IMR-90 (cell line): Measurements from ENCODE around the gene FAHD1. TPM values are rescaled to one million over a fixed set of nuclear protein-coding genes. Genes with fewer than 3 reads are reported as not detected.
A peak's percentile ranks its signal among the peaks of the same experiment; 100 is the strongest.

Experiments used
- ATAC-seq: fragments of 200-7000 bp; cut with Tn5 transposase; 2 replicates; pipeline ENCODE4 v1.9.1; 2020; ENCODE audit warnings: low read depth, mild to moderate bottlenecking, moderate library complexity
- BruUV-seq: library from RNA; stranded (reverse); fragments of 400-500 nt; replicated peaks from 2 replicates; lab custom pipeline; 2021; lab: Mats Ljungman, UMichigan
- CTCF ChIA-PET: fragments of 300-600 bp; formaldehyde crosslinking; extraction: SDS; loops from one replicate; lab custom pipeline; 2021; ENCODE audit warnings: antibody characterized with exemption; lab: Yijun Ruan, JAX
- POLR2A ChIA-PET: fragments of 300-600 bp; sonication (Branson Sonifier 250); formaldehyde crosslinking; loops from one replicate; lab custom pipeline; 2022; ENCODE audit warnings: antibody characterized with exemption; ENCODE audit not compliant: unreplicated experiment; lab: Charles Lee
- DNase-seq: peaks from one replicate; pipeline ENCODE4 v3.0.0; 2013
- H2AFZ ChIP-seq: replicated peaks from 2 replicates; pipeline ENCODE3; 2013; ENCODE audit warnings: low read length, mild to moderate bottlenecking; ENCODE audit not compliant: poor library complexity
- H2AK5ac ChIP-seq: 2 replicates; pipeline ENCODE4 v1.6.1; 2013; ENCODE audit warnings: low read depth, low read length, inconsistent platforms
- H2AK9ac ChIP-seq: replicated peaks from 2 replicates; pipeline ENCODE3; 2013; ENCODE audit warnings: mild to moderate bottlenecking, low read depth, low read length, moderate library complexity; ENCODE audit not compliant: poor library complexity
- H2BK120ac ChIP-seq: 2 replicates; pipeline ENCODE4 v1.6.1; 2013; ENCODE audit warnings: low read depth, low read length, inconsistent platforms
- H2BK15ac ChIP-seq: 3 replicates; pipeline ENCODE4 v1.6.1; 2013; ENCODE audit warnings: low read depth, low read length, inconsistent platforms
- H2BK20ac ChIP-seq: 2 replicates; pipeline ENCODE4 v1.6.1; 2013; ENCODE audit warnings: low read depth, mild to moderate bottlenecking, inconsistent platforms, low read length, moderate library complexity
- H2BK5ac ChIP-seq: 2 replicates; pipeline ENCODE4 v1.6.1; 2013; ENCODE audit warnings: mild to moderate bottlenecking, low read depth, low read length, inconsistent platforms; ENCODE audit not compliant: poor library complexity, severe bottlenecking
- H3K14ac ChIP-seq: replicated peaks from 2 replicates; pipeline ENCODE4 v1.6.1; 2013; ENCODE audit warnings: low read depth, low read length, inconsistent platforms
- H3K18ac ChIP-seq: 2 replicates; pipeline ENCODE4 v1.6.1; 2013; ENCODE audit warnings: low read depth, low read length, control low read depth
- H3K23ac ChIP-seq: 2 replicates; pipeline ENCODE4 v1.6.1; 2013; ENCODE audit warnings: low read depth, low read length, inconsistent platforms
- H3K27ac ChIP-seq: 2 replicates; pipeline ENCODE4 v1.5.1; 2013; ENCODE audit warnings: mild to moderate bottlenecking, control low read depth, low read length; ENCODE audit not compliant: insufficient read depth
- H3K27me3 ChIP-seq: 2 replicates; pipeline ENCODE4 v1.6.1; 2013; ENCODE audit warnings: low read length; ENCODE audit not compliant: control insufficient read depth, insufficient read depth
- H3K36me3 ChIP-seq: 2 replicates; pipeline ENCODE4 v1.6.1; 2013; ENCODE audit warnings: low read length, mixed read lengths; ENCODE audit not compliant: control insufficient read depth, insufficient read depth
- H3K4ac ChIP-seq: 2 replicates; pipeline ENCODE4 v1.6.1; 2013; ENCODE audit warnings: low read depth, low read length, inconsistent platforms
- H3K4me1 ChIP-seq: 2 replicates; pipeline ENCODE4 v1.6.1; 2013; ENCODE audit warnings: low read length, mixed read lengths; ENCODE audit not compliant: control insufficient read depth, insufficient read depth
- H3K4me2 ChIP-seq: 2 replicates; pipeline ENCODE4 v1.6.1; 2013; ENCODE audit warnings: low read depth, mild to moderate bottlenecking, control low read depth, low read length, moderate library complexity
- H3K4me3 ChIP-seq: 2 replicates; pipeline ENCODE4 v1.5.1; 2013; ENCODE audit warnings: low read depth, mild to moderate bottlenecking, control low read depth, low read length, moderate library complexity; ENCODE audit not compliant: insufficient read depth
- H3K56ac ChIP-seq: 2 replicates; pipeline ENCODE4 v1.6.1; 2013; ENCODE audit warnings: low read length, inconsistent platforms; ENCODE audit not compliant: insufficient read depth; ENCODE audit errors: extremely low read depth
- H3K79me1 ChIP-seq, 2 experiments: 2 replicates each; pipeline ENCODE4 v1.6.1; 2013; ENCODE audit warnings: low read length in 2 of 2, inconsistent platforms in 1 of 2, low read depth in 1 of 2
- H3K9ac ChIP-seq: 2 replicates; pipeline ENCODE4 v1.6.1; 2013; ENCODE audit warnings: low read depth, low read length, control low read depth
- H3K9me1 ChIP-seq: 2 replicates; pipeline ENCODE4 v1.6.1; 2013; ENCODE audit warnings: low read length, inconsistent platforms; ENCODE audit not compliant: insufficient read depth
- H3K9me3 ChIP-seq: 2 replicates; pipeline ENCODE4 v1.6.1; 2013; ENCODE audit warnings: low read length; ENCODE audit not compliant: control insufficient read depth, insufficient read depth
- H4K20me1 ChIP-seq: 2 replicates; pipeline ENCODE4 v1.6.1; 2013; ENCODE audit warnings: low read length, inconsistent platforms; ENCODE audit not compliant: insufficient read depth
- H4K5ac ChIP-seq: 2 replicates; pipeline ENCODE4 v1.6.1; 2013; ENCODE audit warnings: mild to moderate bottlenecking, low read depth, low read length, control low read depth
- H4K8ac ChIP-seq, 2 experiments: 2 replicates each; pipeline ENCODE4 v1.6.1; 2013; ENCODE audit warnings: low read depth in 2 of 2, low read length in 2 of 2, control low read depth in 1 of 2, inconsistent platforms in 1 of 2
- H4K91ac ChIP-seq: 2 replicates; pipeline ENCODE4 v1.6.1; 2013; ENCODE audit warnings: low read depth, low read length, inconsistent platforms; ENCODE audit not compliant: insufficient read depth
- CEBPB ChIP-seq: IDR thresholded peaks from 2 replicates; pipeline ENCODE4 v1.6.1; 2012; ENCODE audit warnings: low read depth, low read length, improper control_type of control experiment
- CTCF ChIP-seq: conservative IDR thresholded peaks from 2 replicates; pipeline ENCODE4 v1.5.1; 2012; ENCODE audit warnings: mild to moderate bottlenecking, low read depth, low read length, improper control_type of control experiment
- MXI1 ChIP-seq: IDR thresholded peaks from 2 replicates; pipeline ENCODE4 v1.6.1; 2012; ENCODE audit warnings: low read depth, mild to moderate bottlenecking, low read length, moderate library complexity, borderline replicate concordance
- RCOR1 ChIP-seq: IDR thresholded peaks from 2 replicates; pipeline ENCODE4 v1.6.1; 2012; ENCODE audit warnings: mild to moderate bottlenecking, low read length, improper control_type of control experiment; ENCODE audit not compliant: insufficient replicate concordance
- USF2 ChIP-seq: fragments of 150-350 bp; IDR thresholded peaks from 2 replicates; pipeline ENCODE4 v1.6.1; 2017; ENCODE audit warnings: mild to moderate bottlenecking, antibody characterized with exemption, low read length, low read depth
- WGBS, 2 experiments: methylation state at CpG; one replicate each; pipeline versions ENCODE4 v1.1.5 to v1.1.7; 2013; ENCODE audit warnings: missing lambda C conversion rate in 2 of 2; ENCODE audit not compliant: insufficient read length in 1 of 2; ENCODE audit errors: extremely low coverage in 2 of 2; 5-methylcytosine and 5-hydroxymethylcytosine counted together
- dilution Hi-C: fragments of 300-500 bp; cut with HindIII; formaldehyde crosslinking; loops from one replicate; pipeline ENCODE4 v1.14.3; 2018; ENCODE audit warnings: low sequenced_read_pairs; ENCODE audit not compliant: unreplicated experiment
- in situ Hi-C: fragments of 300-500 bp; cut with MboI; formaldehyde crosslinking; loops from 3 replicates; pipeline ENCODE4 v1.14.3; 2019; ENCODE audit warnings: low sequenced_read_pairs, inconsistent platforms, mixed read lengths
- intact Hi-C: fragments of 100-400 bp; cut with micrococcal nuclease; formaldehyde crosslinking; loops from 2 replicates; pipeline ENCODE4 v1.10.0; 2022
- polyA plus RNA-seq, 3 experiments: library from polyadenylated mRNA; depleted of rRNA; stranded (reverse); fragments of >200 nt; gene quantifications; 2 replicates each; pipeline ENCODE4 v1.2.3, GENCODE V29; 2012; ENCODE audit warnings: low replicate concordance in 1 of 3
- total RNA-seq: library from RNA; depleted of rRNA; stranded (reverse); fragments of >200 nt; gene quantifications from 2 replicates; pipeline ENCODE4 v1.2.3, GENCODE V29; 2012

The FAHD1 gene
- total and polyA plus RNA-seq, 2 of the 4 experiments (the other 2 are of a cell fraction) = 65.3 to 85.9 TPM

DNA sequence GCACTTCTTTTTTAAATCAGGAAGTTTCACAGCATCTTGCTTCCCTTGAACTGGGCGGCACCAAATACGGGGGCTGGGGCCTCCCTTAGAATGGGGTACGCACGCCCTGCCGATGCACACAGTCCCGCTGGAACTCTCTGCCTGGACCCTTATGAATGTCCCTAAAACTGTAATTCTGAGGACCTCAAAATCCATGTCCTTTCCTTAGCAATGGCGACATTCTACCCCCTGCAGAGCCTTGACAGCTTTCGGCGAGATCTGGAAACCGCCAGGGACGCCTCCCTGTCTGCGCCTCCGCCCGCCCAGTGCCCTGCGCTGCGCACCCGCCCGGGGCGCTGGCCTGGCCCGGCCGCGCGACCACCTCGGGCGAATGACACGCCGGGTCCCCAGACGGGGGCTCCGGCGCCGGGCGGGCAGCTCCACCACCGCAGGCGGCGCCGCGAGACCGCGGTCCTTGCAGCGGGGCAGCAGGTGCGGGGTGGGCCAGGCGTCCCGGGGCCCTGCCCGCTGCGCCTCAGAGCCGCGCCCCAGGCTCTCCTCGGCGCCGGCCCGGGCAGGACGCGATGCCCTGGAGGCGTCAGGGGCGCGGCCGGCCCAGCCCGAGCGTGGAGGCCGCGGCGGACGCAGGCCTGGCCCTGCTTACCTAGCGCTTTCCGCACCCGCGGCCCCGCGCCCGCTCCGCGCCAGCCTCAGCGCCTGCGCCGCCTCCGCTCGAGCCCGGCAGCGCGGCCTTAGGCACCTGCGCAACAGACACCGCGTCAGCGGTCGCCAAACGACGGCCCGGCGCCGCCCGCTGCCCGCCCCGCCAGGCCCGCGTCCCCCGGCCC is 929 bp upstream of the FAHD1 start:
- Histone ChIP-seq H4K91ac (no peak overlapping the region), H3K23ac (peak overlapping the region; percentile 76; the same call in 1 of the 2 replicates), H2AFZ (peak overlapping the region; percentile 100), H3K56ac (no peak overlapping the region), H3K27ac (no peak overlapping the region; the same call in 1 of the 2 replicates), H3K9me1 (peaks cover 6% of the 10 kb centered on the region), H4K20me1 (peaks cover 18% of the 10 kb centered on the region; the same call in 1 of the 2 replicates), H2AK5ac (no peak overlapping the region), H2BK5ac (no peak overlapping the region), H3K4me1 (peaks cover 6% of the 10 kb centered on the region; the same call in 1 of the 2 replicates), H3K9ac (peak overlapping the region; percentile 57; the same call in 1 of the 2 replicates), H3K79me1 (peaks cover 18 to 59% of the 10 kb centered on the region in 2 experiments), H4K8ac (peak overlapping the region; percentile 26 to 41; a peak in 1 of 4 replicates), H2BK20ac (no peak overlapping the region), H3K4me3 (peak overlapping the region; percentile 73), H4K5ac (no peak overlapping the region), H3K14ac (no peak overlapping the region), H2AK9ac (peak overlapping the region; percentile 76), H3K18ac (no peak overlapping the region), H3K27me3 (no peaks in the 10 kb centered on the region), H3K9me3 (no peaks in the 10 kb centered on the region), H3K4me2 (peak overlapping the region; percentile 97), H3K4ac (no peak overlapping the region), H3K36me3 (peaks cover 6% of the 10 kb centered on the region), H2BK120ac (no peak overlapping the region), H2BK15ac (no peak overlapping the region)
- DNase-seq = peak; percentile 48
- ATAC-seq = peak; percentile 65
- in situ Hi-C loops (no loop called here), intact Hi-C loops (loop anchor here (5.0 kb wide), 1 partner anchor 44 kb away; the partner anchor contains the start of genes NUBP2 and SPSB3), dilution Hi-C loops (no loop called here)
- WGBS, 2 experiments = 2% methylated on average over 62 of the region's 96 CpGs; no CpG with 5 or more reads in 1 of the 2 experiments
- TF ChIP-seq USF2 (no peak), CTCF (0 out of 2 replicates have a peak, but pooled peaks have one; percentile 7), RCOR1 (peak; percentile 12), CEBPB (no peak), MXI1 (0 out of 2 replicates have a peak, but pooled peaks have one; percentile 56)
- BruUV-seq = no TSS peak
- POLR2A ChIA-PET = no interaction called here
- CTCF ChIA-PET = no interaction called here
